GM12892 (cell line): ENCODE data around the gene CCDC70.

Experiments used
- POLR2A ChIP-seq: IDR thresholded peaks from 2 replicates; pipeline ENCODE4 v1.6.1; 2011; ENCODE audit warnings: low read depth, low read length, control low read depth
- POLR2AphosphoS5 ChIP-seq: IDR thresholded peaks from 2 replicates; pipeline ENCODE4 v1.6.1; 2011; ENCODE audit warnings: low read depth, low read length, control low read depth
- TAF1 ChIP-seq: IDR thresholded peaks from 2 replicates; pipeline ENCODE4 v1.6.1; 2011; ENCODE audit warnings: low read depth, mild to moderate bottlenecking, control low read depth, low read length, borderline replicate concordance

DNA sequence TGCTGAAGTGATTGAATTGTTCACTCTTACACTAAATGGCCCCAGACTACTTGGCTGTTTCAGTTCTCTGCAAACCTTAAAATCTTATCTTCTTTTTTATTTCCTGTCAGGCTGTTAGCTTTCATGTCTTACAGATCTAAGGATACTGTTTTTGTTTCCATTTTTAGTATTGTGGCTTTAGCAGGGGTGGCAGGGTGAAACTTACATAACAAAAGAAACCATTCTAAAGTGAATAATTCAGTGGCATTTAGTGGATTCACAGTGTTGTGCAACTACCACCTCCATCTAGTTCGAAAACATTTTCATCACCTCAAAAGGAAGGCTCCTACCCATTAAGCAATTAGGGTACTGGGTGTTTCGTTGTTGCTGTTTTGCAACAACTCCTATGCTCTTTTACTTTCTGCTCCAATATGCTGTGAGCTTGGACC, 36.6 kb upstream of the CCDC70 start:
- TF ChIP-seq POLR2A (no peak), POLR2AphosphoS5 (no peak), TAF1 (no peak)
